GM19240 (cell line): ENCODE results near the gene ZFP62.

Experiments used
- DNase-seq: peaks from one replicate; pipeline ENCODE4 v3.0.0; 2011; ENCODE audit warnings: low spot score; ENCODE audit not compliant: insufficient read length

Gene ZFP62

GRCh38 chr5:180810959-180811622 is 50.0 kb downstream of the ZFP62 start:
- no peak for DNase-seq

- no peak for DNase-seq
Observed at GRCh38 chr5:180810210-180810958, 50.7 kb downstream of the ZFP62 start.

GRCh38 chr5:180809403-180810209 is 51.5 kb downstream of the ZFP62 start:
- DNase-seq = no peak

GRCh38 chr5:180808461-180809000 is 52.5 kb downstream of the ZFP62 start:
- DNase-seq = no peak

- DNase-seq = no peak
Observed at GRCh38 chr5:180807654-180808414, 53.2 kb downstream of the ZFP62 start.

- no peak for DNase-seq
Observed at GRCh38 chr5:180807046-180807445, 54.0 kb downstream of the ZFP62 start.

GRCh38 chr5:180806351-180807011 is 54.6 kb downstream of the ZFP62 start:
- DNase-seq = no peak

- no peak for DNase-seq
Observed at GRCh38 chr5:180804129-180804618, 56.9 kb downstream of the ZFP62 start.

GRCh38 chr5:180803181-180804128 is 57.6 kb downstream of the ZFP62 start:
- peak; percentile 75 for DNase-seq

GRCh38 chr5:180802325-180803180 is 58.5 kb downstream of the ZFP62 start, which contains the start of gene MGAT1:
MGAT1 (minus strand) TSS chr5:180802806; CDS start chr5:180792971, 9,835 bp downstream.
- peak; percentile 74 for DNase-seq

GRCh38 chr5:180801596-180802324 is 59.3 kb downstream of the ZFP62 start:
- no peak for DNase-seq

GRCh38 chr5:180799902-180800801 is 60.9 kb downstream of the ZFP62 start:
- DNase-seq = no peak

- DNase-seq = no peak
Observed at GRCh38 chr5:180799194-180799593, 61.9 kb downstream of the ZFP62 start.

GRCh38 chr5:180798193-180798592 is 62.9 kb downstream of the ZFP62 start:
- DNase-seq = no peak
